ENCODE data around the gene BRSK2. TPM values are rescaled to one million over a fixed set of nuclear protein-coding genes. Genes with fewer than 3 reads are reported as not detected.
"Not testable (repeated sequence)": the region's sequence is repeated elsewhere in the genome, so short reads cannot be mapped to it uniquely, and the experiment has no call there.

Gene BRSK2
- polyA plus RNA-seq, 1 of the 3 experiments (the other 2 are of a cell fraction), result 0.64 TPM

- DNase-seq; H3K9ac ChIP-seq; H4K20me1 ChIP-seq (ENCODE audit: insufficient read depth); H3K36me3 ChIP-seq (replicated peaks in 1 of 2; ENCODE audit: control insufficient read depth in 1 of 2, insufficient read depth in 2 of 2, low read length in 1 of 2); H3K27ac ChIP-seq (ENCODE audit: low read depth in 2 of 2, low read length in 1 of 2); H3K4me2 ChIP-seq; POLR2A ChIA-PET; H3K4me3 ChIP-seq (ENCODE audit: low read depth in 2 of 2, low read length in 1 of 2); CTCF ChIA-PET; H2AFZ ChIP-seq (ENCODE audit: low read depth); H3K4me1 ChIP-seq (ENCODE audit: control insufficient read depth in 1 of 2, insufficient read depth in 2 of 2, low read depth in 1 of 2, low read length in 1 of 2); H3F3A ChIP-seq (replicated peaks; ENCODE audit: insufficient read depth); H3K9me3 ChIP-seq; H3K27me3 ChIP-seq (ENCODE audit: insufficient read depth); H3K9me2 ChIP-seq; H3K79me2 ChIP-seq (ENCODE audit: insufficient read depth): not testable (repeated sequence)
- 82% methylated on average over 9 of the region's 18 CpGs for WGBS (ENCODE audit: low lambda C conversion rate)
Measured at GRCh38 chr11:1347411-1347999, 42.2 kb upstream of the BRSK2 start.

GRCh38 chr11:1348146-1348795, 41.5 kb upstream of the BRSK2 start:
- 80% methylated on average over 11 of the region's 14 CpGs for WGBS (ENCODE audit: low lambda C conversion rate)
- Histone ChIP-seq H3K79me2 (ENCODE audit: insufficient read depth) (no peaks in the 10 kb centered on the region), H4K20me1 (ENCODE audit: insufficient read depth) (no peaks in the 10 kb centered on the region), H3K27ac (ENCODE audit: low read depth in 2 of 2, low read length in 1 of 2) (no peak overlapping the region), H3F3A (replicated peaks; ENCODE audit: insufficient read depth) (no peaks in the 10 kb centered on the region), H3K9me3 (no peaks in the 10 kb centered on the region), H3K36me3 (replicated peaks in 1 of 2; ENCODE audit: control insufficient read depth in 1 of 2, insufficient read depth in 2 of 2, low read length in 1 of 2) (no peaks in the 10 kb centered on the region), H3K4me2 (no peak overlapping the region), H3K9me2 (no peaks in the 10 kb centered on the region), H3K4me1 (ENCODE audit: control insufficient read depth in 1 of 2, insufficient read depth in 2 of 2, low read depth in 1 of 2, low read length in 1 of 2) (no peaks in the 10 kb centered on the region; a peak in 1 of 4 replicates), H3K4me3 (ENCODE audit: low read depth in 2 of 2, low read length in 1 of 2) (no peak overlapping the region), H3K9ac (no peak overlapping the region), H2AFZ (ENCODE audit: low read depth) (no peak overlapping the region), H3K27me3 (ENCODE audit: insufficient read depth) (no peaks in the 10 kb centered on the region)
- CTCF ChIA-PET, result no interaction called here
- DNase-seq, result peak; percentile 14
- TF ChIP-seq SIN3A (IDR thresholded peaks at IDR 0.05; ENCODE audit: borderline replicate concordance, low read depth, low read length) (no peak), IRF3 (IDR thresholded peaks at IDR 0.05; ENCODE audit: low read depth, low read length) (no peak), FOXJ3 (CRISPR knock-in tag; IDR thresholded peaks at IDR 0.05) (no peak), CTCF (IDR thresholded peaks at IDR 0.05) (no peak), RCOR1 (IDR thresholded peaks at IDR 0.05; ENCODE audit: low read length) (no peak)
- POLR2A ChIA-PET, result no interaction called here

GRCh38 chr11:1348796-1349326, 40.9 kb upstream of the BRSK2 start:
- ChIA-PET POLR2A (no interaction called here), CTCF (no interaction called here)
- 75% methylated on average over 19 of the region's 25 CpGs for WGBS (ENCODE audit: low lambda C conversion rate)
- no peak overlapping the region for H2AFZ ChIP-seq (ENCODE audit: low read depth)
- no peak for TF ChIP-seq JUND (IDR thresholded peaks at IDR 0.05)
- no peak for TF ChIP-seq MXI1 (IDR thresholded peaks at IDR 0.05; ENCODE audit: low read depth, low read length)
- no peak for TF ChIP-seq GATA2 (CRISPR knock-in tag; IDR thresholded peaks at IDR 0.05)
- no peak for TF ChIP-seq FOXJ3 (CRISPR knock-in tag; IDR thresholded peaks at IDR 0.05)
- no peak for TF ChIP-seq CHD2 (IDR thresholded peaks at IDR 0.05; ENCODE audit: low read length, partially characterized antibody)
- no peak for TF ChIP-seq USF1 (IDR thresholded peaks at IDR 0.05; ENCODE audit: borderline replicate concordance, low read depth)
- H3K4me2 ChIP-seq, result no peak overlapping the region
- H3K4me1 ChIP-seq (ENCODE audit: control insufficient read depth in 1 of 2, insufficient read depth in 2 of 2, low read depth in 1 of 2, low read length in 1 of 2), result no peaks in the 10 kb centered on the region; a peak in 1 of 4 replicates
- H3K9ac ChIP-seq, result no peak overlapping the region
- H4K20me1 ChIP-seq (ENCODE audit: insufficient read depth), result no peaks in the 10 kb centered on the region
- H3K27ac ChIP-seq (ENCODE audit: low read depth in 2 of 2, low read length in 1 of 2), result no peak overlapping the region
- no peaks in the 10 kb centered on the region for H3K9me3 ChIP-seq
- H3K9me2 ChIP-seq, result no peaks in the 10 kb centered on the region
- H3K79me2 ChIP-seq (ENCODE audit: insufficient read depth), result no peaks in the 10 kb centered on the region
- no peaks in the 10 kb centered on the region for H3K27me3 ChIP-seq (ENCODE audit: insufficient read depth)
- H3K36me3 ChIP-seq (replicated peaks in 1 of 2; ENCODE audit: control insufficient read depth in 1 of 2, insufficient read depth in 2 of 2, low read length in 1 of 2), result no peaks in the 10 kb centered on the region
- no peak overlapping the region for H3K4me3 ChIP-seq (ENCODE audit: low read depth in 2 of 2, low read length in 1 of 2)
- no peaks in the 10 kb centered on the region for H3F3A ChIP-seq (replicated peaks; ENCODE audit: insufficient read depth)
- peak; percentile 45 for DNase-seq
